Smooth muscle cell (in vitro differentiated cells): ENCODE measurements around the gene ADGRL3. TPM values are rescaled to one million over a fixed set of nuclear protein-coding genes. Genes with fewer than 3 reads are reported as not detected.
"Not testable (repeated sequence)": the region's sequence is repeated elsewhere in the genome, so short reads cannot be mapped to it uniquely, and the experiment has no call there.

Source experiments
- DNase-seq: peaks from one replicate; lab custom pipeline; 2025; ENCODE audit not compliant: unreplicated experiment; lab: John Stamatoyannopoulos, UW
- H2AFZ ChIP-seq: fragments of 200-600 bp; sonication (generic); 2 replicates; pipeline ENCODE4 v1.6.0; 2016; ENCODE audit warnings: antibody characterized with exemption, low read depth, mild to moderate bottlenecking
- H3F3A ChIP-seq: fragments of 200-600 bp; sonication (generic); 2 replicates; pipeline ENCODE4 v1.6.0; 2017; ENCODE audit warnings: antibody characterized with exemption, low read depth
- H3K27ac ChIP-seq: fragments of 200-600 bp; sonication (generic); 2 replicates; pipeline ENCODE4 v1.5.1; 2016; ENCODE audit warnings: low read depth, mild to moderate bottlenecking
- H3K27me3 ChIP-seq: fragments of 200-600 bp; sonication (generic); 2 replicates; pipeline ENCODE4 v1.6.1; 2016; ENCODE audit warnings: low read depth, mild to moderate bottlenecking
- H3K36me3 ChIP-seq: fragments of 200-600 bp; sonication (generic); 2 replicates; pipeline ENCODE4 v1.5.1; 2016; ENCODE audit warnings: low read depth
- H3K4me1 ChIP-seq: fragments of 200-600 bp; sonication (generic); 2 replicates; pipeline ENCODE4 v1.5.1; 2016; ENCODE audit warnings: low read depth
- H3K4me2 ChIP-seq: fragments of 200-600 bp; sonication (generic); 2 replicates; pipeline ENCODE4 v1.6.0; 2016; ENCODE audit warnings: mild to moderate bottlenecking
- H3K4me3 ChIP-seq: fragments of 200-600 bp; sonication (generic); 2 replicates; pipeline ENCODE4 v1.5.1; 2016; ENCODE audit warnings: mild to moderate bottlenecking
- H3K79me2 ChIP-seq: fragments of 200-600 bp; sonication (generic); 2 replicates; pipeline ENCODE4 v1.6.0; 2016; ENCODE audit warnings: low read depth, mild to moderate bottlenecking
- H3K9ac ChIP-seq: fragments of 200-600 bp; sonication (generic); 2 replicates; pipeline ENCODE4 v1.6.0; 2016; ENCODE audit warnings: low read depth
- H3K9me3 ChIP-seq: fragments of 200-600 bp; sonication (generic); replicated peaks from 2 replicates; pipeline ENCODE4 v1.5.1; 2016; ENCODE audit warnings: low read depth
- H4K20me1 ChIP-seq: fragments of 200-600 bp; sonication (generic); 2 replicates; pipeline ENCODE4 v1.6.0; 2016; ENCODE audit warnings: low read depth
- CTCF ChIP-seq: fragments of 200-600 bp; sonication (generic); IDR thresholded peaks from 2 replicates; pipeline ENCODE4 v1.5.1; 2017; ENCODE audit warnings: borderline replicate concordance, mild to moderate bottlenecking, antibody characterized with exemption; ENCODE audit not compliant: insufficient read depth, poor library complexity, severe bottlenecking
- WGBS: methylation state at CpG from one replicate; pipeline ENCODE4 v1.1.7; 2016; ENCODE audit warnings: low lambda C conversion rate; 5-methylcytosine and 5-hydroxymethylcytosine counted together
- polyA plus RNA-seq: library from polyadenylated mRNA; unstranded; fragments of >200 nt; fragmentation: Nextera tagmentation; extraction: Ambion mirVana; gene quantifications from 2 replicates; pipeline ENCODE4 v1.2.1, GENCODE V29; 2016
- total RNA-seq: library from RNA; depleted of rRNA; stranded (reverse); fragments of >200 nt; gene quantifications from 2 replicates; pipeline ENCODE4 v1.2.3, GENCODE V29; 2014

The ADGRL3 gene
- total and polyA plus RNA-seq, 2 experiments from 2014 or later = 2.4 to 9.5 TPM

GRCh38 chr4:61638591-61638990 lies 438.5 kb downstream of the ADGRL3 start:
- H3K79me2 ChIP-seq = no peaks in the 10 kb centered on the region
- H2AFZ ChIP-seq = peak overlapping the region; percentile 41
- no peaks in the 10 kb centered on the region for H3K36me3 ChIP-seq
- 30% methylated on average over 1 of the region's 1 CpG for WGBS
- TF ChIP-seq CTCF = no peak
- peak overlapping the region; percentile 61 for H3K27ac ChIP-seq
- DNase-seq = no peak
- H3K4me3 ChIP-seq = no peak overlapping the region
- no peaks in the 10 kb centered on the region for H3K4me1 ChIP-seq
- H3K4me2 ChIP-seq = peak overlapping the region; percentile 37
- H3F3A ChIP-seq = no peaks in the 10 kb centered on the region
- no peaks in the 10 kb centered on the region for H3K27me3 ChIP-seq
- H3K9me3 ChIP-seq = no peaks in the 10 kb centered on the region
- no peaks in the 10 kb centered on the region for H4K20me1 ChIP-seq
- no peak overlapping the region for H3K9ac ChIP-seq

- H3K9me3 ChIP-seq, H3K4me3 ChIP-seq, H3K27me3 ChIP-seq, H3K36me3 ChIP-seq, H4K20me1 ChIP-seq, H2AFZ ChIP-seq, H3K4me2 ChIP-seq, H3K27ac ChIP-seq, H3F3A ChIP-seq, H3K9ac ChIP-seq, DNase-seq, H3K79me2 ChIP-seq: not testable (repeated sequence)
- H3K4me1 ChIP-seq = peaks cover 19% of the 10 kb centered on the region
- WGBS = 88% methylated on average over 26 of the region's 26 CpGs
Observed at GRCh38 chr4:61646746-61647350, 446.7 kb downstream of the ADGRL3 start.

- no peak overlapping the region for H3K9ac ChIP-seq
- 96% methylated on average over 1 of the region's 1 CpG for WGBS
- H4K20me1 ChIP-seq = no peaks in the 10 kb centered on the region
- no peaks in the 10 kb centered on the region for H3K79me2 ChIP-seq
- no peaks in the 10 kb centered on the region for H3K36me3 ChIP-seq
- no peak overlapping the region for H3K27ac ChIP-seq
- H3K4me2 ChIP-seq = no peak overlapping the region
- H2AFZ ChIP-seq = no peak overlapping the region
- no peak for TF ChIP-seq CTCF
- H3K4me1 ChIP-seq = peaks cover 21% of the 10 kb centered on the region
- no peak for DNase-seq
- no peaks in the 10 kb centered on the region for H3F3A ChIP-seq
- no peaks in the 10 kb centered on the region for H3K9me3 ChIP-seq
- H3K4me3 ChIP-seq = no peak overlapping the region
- no peaks in the 10 kb centered on the region for H3K27me3 ChIP-seq
Observed at GRCh38 chr4:61648264-61648663, 448.1 kb downstream of the ADGRL3 start.

- WGBS = 87% methylated on average over 2 of the region's 2 CpGs
- Histone ChIP-seq H3K36me3 (no peaks in the 10 kb centered on the region), H4K20me1 (no peaks in the 10 kb centered on the region), H3K79me2 (no peaks in the 10 kb centered on the region), H3F3A (no peaks in the 10 kb centered on the region), H3K4me3 (no peak overlapping the region), H3K9me3 (no peaks in the 10 kb centered on the region), H3K27me3 (no peaks in the 10 kb centered on the region), H3K9ac (no peak overlapping the region), H2AFZ (no peak overlapping the region), H3K27ac (no peak overlapping the region), H3K4me1 (peaks cover 33% of the 10 kb centered on the region), H3K4me2 (no peak overlapping the region)
- TF ChIP-seq CTCF = no peak
- no peak for DNase-seq
Observed at GRCh38 chr4:61657016-61657415, 456.9 kb downstream of the ADGRL3 start.
